GM12801 (cell line): ENCODE measurements around the gene GOPC.

Experiments
- CTCF ChIP-seq: IDR thresholded peaks from one replicate; pipeline ENCODE4 v1.5.1; 2011; ENCODE audit warnings: control low read depth; ENCODE audit not compliant: insufficient read length; ENCODE audit errors: extremely low read depth

The GOPC gene

GRCh38 chr6:117531809-117532725 lies 70.2 kb downstream of the GOPC start:
- TF ChIP-seq CTCF: no peak

GRCh38 chr6:117531346-117531745 lies 71.0 kb downstream of the GOPC start:
- TF ChIP-seq CTCF: no peak

- TF ChIP-seq CTCF: no peak
Measured at GRCh38 chr6:117530467-117531242, 71.7 kb downstream of the GOPC start.

GRCh38 chr6:117525607-117526006 lies 76.7 kb downstream of the GOPC start:
- no peak for TF ChIP-seq CTCF

- no peak for TF ChIP-seq CTCF
Measured at GRCh38 chr6:117521791-117522502, 80.4 kb downstream of the GOPC start.

- no peak for TF ChIP-seq CTCF
Measured at GRCh38 chr6:117520603-117521395, 81.5 kb downstream of the GOPC start.

GRCh38 chr6:117518870-117519269 lies 83.4 kb downstream of the GOPC start:
- no peak for TF ChIP-seq CTCF
